ENCODE measurements around the gene SLC7A14. TPM values are rescaled to one million over a fixed set of nuclear protein-coding genes. Genes with fewer than 3 reads are reported as not detected.

Gene SLC7A14
- total RNA-seq, 1 donor from 2014 or later: not detected

GRCh38 chr3:170485294-170485693 is 100.6 kb downstream of the SLC7A14 start:
- CTCF ChIA-PET: no interaction called here
- no peaks in the 10 kb centered on the region for H3K4me1 Mint-ChIP-seq
- no peak overlapping the region for H3K4me3 Mint-ChIP-seq
- DNase-seq (no peak), ATAC-seq (ENCODE audit: low read depth) (no peak)
- H3K9me3 Mint-ChIP-seq: no peaks in the 10 kb centered on the region
- no peak for TF ChIP-seq CTCF (IDR thresholded peaks at IDR 0.05)
- POLR2A ChIA-PET: no interaction called here
- H3K36me3 Mint-ChIP-seq (ENCODE audit: low read depth): no peaks in the 10 kb centered on the region
- peaks cover 26% of the 10 kb centered on the region for H3K27me3 Mint-ChIP-seq
- intact Hi-C loops (cut with micrococcal nuclease): no loop called here
- no peak overlapping the region for H3K27ac Mint-ChIP-seq

DNA sequence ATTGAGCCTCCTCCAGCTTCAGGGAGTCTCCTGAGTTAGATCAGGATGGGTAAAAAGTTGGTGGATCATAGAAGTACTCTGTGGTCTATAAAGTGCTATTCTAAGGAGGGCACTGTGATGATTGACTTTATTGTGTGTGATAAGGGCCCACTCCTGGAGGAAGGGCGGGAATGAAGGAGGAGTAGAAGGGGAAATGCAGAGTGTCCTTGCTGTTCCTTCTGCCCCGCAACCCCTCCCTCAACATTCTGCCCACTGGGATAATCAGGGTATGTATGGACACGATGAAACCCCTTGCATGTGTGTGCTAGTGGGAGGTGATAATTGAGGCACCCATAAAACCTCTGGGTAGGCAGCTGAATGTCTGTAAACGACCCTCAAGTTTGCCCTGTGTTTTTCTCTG is 101.0 kb downstream of the SLC7A14 start:
- Mint-ChIP-seq H3K27me3 (peaks cover 26% of the 10 kb centered on the region), H3K4me3 (no peak overlapping the region), H3K36me3 (ENCODE audit: low read depth) (no peaks in the 10 kb centered on the region), H3K9me3 (no peaks in the 10 kb centered on the region), H3K4me1 (no peaks in the 10 kb centered on the region), H3K27ac (no peak overlapping the region)
- DNase-seq (no peak), ATAC-seq (ENCODE audit: low read depth) (no peak)
- intact Hi-C loops (cut with micrococcal nuclease): no loop called here
- no peak for TF ChIP-seq CTCF (IDR thresholded peaks at IDR 0.05)
- ChIA-PET CTCF (no interaction called here), POLR2A (no interaction called here)

- Mint-ChIP-seq H3K9me3 (no peaks in the 10 kb centered on the region), H3K4me3 (no peak overlapping the region), H3K27me3 (peaks cover 29% of the 10 kb centered on the region), H3K4me1 (no peaks in the 10 kb centered on the region), H3K36me3 (ENCODE audit: low read depth) (no peaks in the 10 kb centered on the region), H3K27ac (no peak overlapping the region)
- TF ChIP-seq CTCF (IDR thresholded peaks at IDR 0.05): no peak
- ATAC-seq (ENCODE audit: low read depth): no peak
- ChIA-PET CTCF (no interaction called here), POLR2A (no interaction called here)
- DNase-seq: no peak
- intact Hi-C loops (cut with micrococcal nuclease): no loop called here
Observed at GRCh38 chr3:170483485-170484262, 102.2 kb downstream of the SLC7A14 start.

GRCh38 chr3:170482199-170482598 is 103.7 kb downstream of the SLC7A14 start:
- ATAC-seq (ENCODE audit: low read depth): no peak
- intact Hi-C loops (cut with micrococcal nuclease): no loop called here
- no peaks in the 10 kb centered on the region for H3K9me3 Mint-ChIP-seq

DNA sequence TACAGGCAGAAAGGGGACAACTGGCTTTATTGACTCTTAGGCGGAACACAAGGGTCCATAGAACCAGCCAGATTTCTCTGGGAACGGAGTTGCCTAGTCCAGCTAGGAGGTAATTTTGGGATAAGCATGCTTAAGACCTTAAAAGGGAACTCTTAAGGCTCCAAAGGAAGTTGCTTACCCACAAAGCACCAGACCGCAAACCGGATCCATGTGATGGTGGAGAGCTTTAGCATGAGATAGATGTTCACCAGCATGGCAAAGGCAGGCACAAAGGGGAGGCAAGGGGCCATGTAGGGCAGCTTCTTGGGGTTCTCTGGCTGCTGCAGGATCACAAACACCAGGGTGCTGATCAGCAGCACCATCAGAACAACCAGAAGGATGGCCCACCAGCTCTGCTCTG is 105.8 kb downstream of the SLC7A14 start:
- H3K4me1 Mint-ChIP-seq: no peaks in the 10 kb centered on the region
- ChIA-PET CTCF (no interaction called here), POLR2A (no interaction called here)
- ATAC-seq (ENCODE audit: low read depth) (no peak), DNase-seq (no peak)
- intact Hi-C loops (cut with micrococcal nuclease): no loop called here
- H3K4me3 Mint-ChIP-seq: no peak overlapping the region
- H3K27me3 Mint-ChIP-seq: peaks cover 13% of the 10 kb centered on the region
- TF ChIP-seq CTCF (IDR thresholded peaks at IDR 0.05): no peak
- H3K9me3 Mint-ChIP-seq: no peaks in the 10 kb centered on the region
- H3K36me3 Mint-ChIP-seq (ENCODE audit: low read depth): no peaks in the 10 kb centered on the region
- no peak overlapping the region for H3K27ac Mint-ChIP-seq

More at GRCh38 chr3:170482199-170482598, 103.7 kb downstream of the SLC7A14 start:
- Mint-ChIP-seq H3K4me1 (no peaks in the 10 kb centered on the region), H3K27me3 (peaks cover 24% of the 10 kb centered on the region), H3K4me3 (no peak overlapping the region), H3K36me3 (ENCODE audit: low read depth) (no peaks in the 10 kb centered on the region), H3K27ac (no peak overlapping the region)
- ChIA-PET POLR2A (no interaction called here), CTCF (no interaction called here)
- TF ChIP-seq CTCF (IDR thresholded peaks at IDR 0.05): no peak
- no peak for DNase-seq

All from activated B cell treated with CpG ODN at 0.5 μM for 24 hours (primary cell).